SU-DHL-6 (cell line): ENCODE measurements around the gene INPP4B.

Experiments
- EZH2phosphoT487 ChIP-seq: fragments of 200-600 bp; sonication (generic), shearing (Covaris generic); conservative IDR thresholded peaks from 2 replicates; pipeline ENCODE4 v1.6.1; 2018; ENCODE audit warnings: mild to moderate bottlenecking, antibody characterized with exemption, low read length, moderate library complexity, mixed read lengths
- TF ChIP-seq, protein P1 (sequence below): fragments of 200-600 bp; sonication (generic); IDR thresholded peaks from one replicate; pipeline ENCODE4 v1.5.1; 2017; ENCODE audit warnings: antibody characterized with exemption, mild to moderate bottlenecking, low read length, moderate library complexity; ENCODE audit not compliant: insufficient read depth, poor library complexity, severe bottlenecking

DNA sequence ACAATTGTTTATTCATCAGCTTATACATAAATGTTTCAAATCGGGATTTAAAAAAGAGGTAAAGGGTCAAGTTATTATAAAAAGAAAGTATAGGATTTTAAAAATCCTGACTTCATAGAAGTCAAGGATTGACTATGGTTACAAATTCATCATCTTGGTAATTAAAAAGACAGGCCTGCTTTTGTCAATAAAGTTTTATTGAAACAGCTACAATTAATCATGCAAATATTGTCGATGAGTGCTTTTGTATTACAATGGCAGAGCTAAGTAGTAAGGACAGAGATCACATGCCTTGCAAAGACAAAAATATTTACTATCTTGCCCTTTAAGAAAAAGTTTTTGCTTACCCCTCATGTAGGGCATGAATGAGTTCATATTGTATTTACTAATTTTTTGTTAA is 614.3 kb downstream of the INPP4B start:
- TF ChIP-seq, protein P1, sequence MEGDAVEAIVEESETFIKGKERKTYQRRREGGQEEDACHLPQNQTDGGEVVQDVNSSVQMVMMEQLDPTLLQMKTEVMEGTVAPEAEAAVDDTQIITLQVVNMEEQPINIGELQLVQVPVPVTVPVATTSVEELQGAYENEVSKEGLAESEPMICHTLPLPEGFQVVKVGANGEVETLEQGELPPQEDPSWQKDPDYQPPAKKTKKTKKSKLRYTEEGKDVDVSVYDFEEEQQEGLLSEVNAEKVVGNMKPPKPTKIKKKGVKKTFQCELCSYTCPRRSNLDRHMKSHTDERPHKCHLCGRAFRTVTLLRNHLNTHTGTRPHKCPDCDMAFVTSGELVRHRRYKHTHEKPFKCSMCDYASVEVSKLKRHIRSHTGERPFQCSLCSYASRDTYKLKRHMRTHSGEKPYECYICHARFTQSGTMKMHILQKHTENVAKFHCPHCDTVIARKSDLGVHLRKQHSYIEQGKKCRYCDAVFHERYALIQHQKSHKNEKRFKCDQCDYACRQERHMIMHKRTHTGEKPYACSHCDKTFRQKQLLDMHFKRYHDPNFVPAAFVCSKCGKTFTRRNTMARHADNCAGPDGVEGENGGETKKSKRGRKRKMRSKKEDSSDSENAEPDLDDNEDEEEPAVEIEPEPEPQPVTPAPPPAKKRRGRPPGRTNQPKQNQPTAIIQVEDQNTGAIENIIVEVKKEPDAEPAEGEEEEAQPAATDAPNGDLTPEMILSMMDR, result no peak
- no peak for TF ChIP-seq EZH2phosphoT487
